HCT116 (cell line): ENCODE data around the gene PIKFYVE.

Source experiments
- EGR1 ChIP-seq: IDR thresholded peaks from 2 replicates; pipeline ENCODE4 v1.6.1; 2012; ENCODE audit warnings: low read depth
- ELF1 ChIP-seq: IDR thresholded peaks from 2 replicates; pipeline ENCODE4 v1.6.1; 2012; ENCODE audit warnings: low read depth, borderline replicate concordance
- EZH2 ChIP-seq: fragments of 200-600 bp; sonication (generic); IDR thresholded peaks from 2 replicates; pipeline ENCODE4 v1.6.1; 2017; ENCODE audit warnings: antibody characterized with exemption, mixed run types
- EZH2phosphoT487 ChIP-seq: fragments of 200-600 bp; IDR thresholded peaks from 2 replicates; pipeline ENCODE4 v1.6.1; 2018; ENCODE audit warnings: antibody characterized with exemption, borderline replicate concordance
- JUND ChIP-seq: IDR thresholded peaks from 2 replicates; pipeline ENCODE4 v1.6.1; 2012
- POLR2A ChIP-seq: IDR thresholded peaks from 2 replicates; pipeline ENCODE4 v1.7.0; 2011; ENCODE audit warnings: borderline replicate concordance; ENCODE audit not compliant: insufficient read depth, insufficient read length; ENCODE audit errors: extremely low read depth
- POLR2AphosphoS5 ChIP-seq: IDR thresholded peaks from 2 replicates; pipeline ENCODE4 v1.6.1; 2011; ENCODE audit warnings: mild to moderate bottlenecking, low read depth, low read length, moderate library complexity
- YY1 ChIP-seq: IDR thresholded peaks from 2 replicates; pipeline ENCODE4 v1.6.1; 2011; ENCODE audit warnings: low read length, low read depth, moderate library complexity, mild to moderate bottlenecking; ENCODE audit not compliant: insufficient replicate concordance; ENCODE audit errors: extremely low read depth
- ZNF274 ChIP-seq: fragments of 200-500 bp; sonication (Bioruptor generic); IDR thresholded peaks from 2 replicates; pipeline ENCODE4 v1.6.1; 2014; ENCODE audit warnings: mild to moderate bottlenecking, low read depth, low read length, inconsistent platforms
- TF ChIP-seq, protein P1 (sequence below), 3 experiments: fragments of 200-600 bp in 1 of 3; sonication (generic) in 1 of 3; IDR thresholded peaks in 2 of 3; conservative IDR thresholded peaks in 1 of 3; 2 replicates each; pipeline ENCODE4 v1.5.1; 2012 to 2017; ENCODE audit warnings: low read depth in 2 of 3, low read length in 2 of 3, antibody characterized with exemption in 1 of 3, borderline replicate concordance in 1 of 3, control low read depth in 1 of 3, mild to moderate bottlenecking in 1 of 3, mixed read lengths in 1 of 3, mixed run types in 1 of 3, moderate library complexity in 1 of 3; ENCODE audit not compliant: insufficient read depth in 1 of 3
- TF ChIP-seq, protein P2 (sequence below): IDR thresholded peaks from 2 replicates; pipeline ENCODE4 v1.6.1; 2012
- TF ChIP-seq, protein P3 (sequence below): IDR thresholded peaks from 2 replicates; pipeline ENCODE4 v1.6.1; 2011; ENCODE audit warnings: mild to moderate bottlenecking, low read length, moderate library complexity; ENCODE audit not compliant: insufficient replicate concordance; ENCODE audit errors: extremely low read depth
- TF ChIP-seq, protein P4 (sequence below): IDR thresholded peaks from 2 replicates; pipeline ENCODE4 v1.6.1; 2012; ENCODE audit warnings: low read depth

DNA sequence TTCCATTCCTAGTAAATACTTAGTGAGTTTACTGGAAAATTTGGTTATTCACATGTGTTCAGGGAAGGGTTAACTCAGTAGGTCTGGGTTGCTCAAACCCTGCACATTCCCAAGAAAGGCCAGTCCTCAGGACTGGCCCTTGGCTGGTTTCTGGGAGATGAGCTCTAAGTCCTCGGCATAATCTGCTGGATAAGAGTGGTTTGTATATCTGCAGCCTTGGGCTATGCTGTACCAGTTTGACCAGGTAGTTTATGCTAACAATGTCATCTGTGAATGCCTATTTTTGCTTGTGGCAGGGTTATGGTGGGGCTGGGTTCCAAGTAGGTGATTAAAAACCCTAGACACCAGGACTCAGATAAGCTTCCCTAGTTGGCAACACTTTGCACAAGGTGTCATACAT lies 133.1 kb downstream of the PIKFYVE start:
- TF ChIP-seq, protein P1, sequence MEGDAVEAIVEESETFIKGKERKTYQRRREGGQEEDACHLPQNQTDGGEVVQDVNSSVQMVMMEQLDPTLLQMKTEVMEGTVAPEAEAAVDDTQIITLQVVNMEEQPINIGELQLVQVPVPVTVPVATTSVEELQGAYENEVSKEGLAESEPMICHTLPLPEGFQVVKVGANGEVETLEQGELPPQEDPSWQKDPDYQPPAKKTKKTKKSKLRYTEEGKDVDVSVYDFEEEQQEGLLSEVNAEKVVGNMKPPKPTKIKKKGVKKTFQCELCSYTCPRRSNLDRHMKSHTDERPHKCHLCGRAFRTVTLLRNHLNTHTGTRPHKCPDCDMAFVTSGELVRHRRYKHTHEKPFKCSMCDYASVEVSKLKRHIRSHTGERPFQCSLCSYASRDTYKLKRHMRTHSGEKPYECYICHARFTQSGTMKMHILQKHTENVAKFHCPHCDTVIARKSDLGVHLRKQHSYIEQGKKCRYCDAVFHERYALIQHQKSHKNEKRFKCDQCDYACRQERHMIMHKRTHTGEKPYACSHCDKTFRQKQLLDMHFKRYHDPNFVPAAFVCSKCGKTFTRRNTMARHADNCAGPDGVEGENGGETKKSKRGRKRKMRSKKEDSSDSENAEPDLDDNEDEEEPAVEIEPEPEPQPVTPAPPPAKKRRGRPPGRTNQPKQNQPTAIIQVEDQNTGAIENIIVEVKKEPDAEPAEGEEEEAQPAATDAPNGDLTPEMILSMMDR (IDR thresholded peaks at IDR 0.05 in 2 of 3, conservative IDR thresholded peaks at IDR 0.05 in 1 of 3; ENCODE audit: borderline replicate concordance in 1 of 3, insufficient read depth in 1 of 3, low read depth in 2 of 3, low read length in 2 of 3) = no peak
- TF ChIP-seq, protein P2, sequence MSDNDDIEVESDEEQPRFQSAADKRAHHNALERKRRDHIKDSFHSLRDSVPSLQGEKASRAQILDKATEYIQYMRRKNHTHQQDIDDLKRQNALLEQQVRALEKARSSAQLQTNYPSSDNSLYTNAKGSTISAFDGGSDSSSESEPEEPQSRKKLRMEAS = no peak
- TF ChIP-seq EZH2 = no peak
- no peak for TF ChIP-seq POLR2AphosphoS5
- no peak for TF ChIP-seq POLR2A
- TF ChIP-seq, protein P3, sequence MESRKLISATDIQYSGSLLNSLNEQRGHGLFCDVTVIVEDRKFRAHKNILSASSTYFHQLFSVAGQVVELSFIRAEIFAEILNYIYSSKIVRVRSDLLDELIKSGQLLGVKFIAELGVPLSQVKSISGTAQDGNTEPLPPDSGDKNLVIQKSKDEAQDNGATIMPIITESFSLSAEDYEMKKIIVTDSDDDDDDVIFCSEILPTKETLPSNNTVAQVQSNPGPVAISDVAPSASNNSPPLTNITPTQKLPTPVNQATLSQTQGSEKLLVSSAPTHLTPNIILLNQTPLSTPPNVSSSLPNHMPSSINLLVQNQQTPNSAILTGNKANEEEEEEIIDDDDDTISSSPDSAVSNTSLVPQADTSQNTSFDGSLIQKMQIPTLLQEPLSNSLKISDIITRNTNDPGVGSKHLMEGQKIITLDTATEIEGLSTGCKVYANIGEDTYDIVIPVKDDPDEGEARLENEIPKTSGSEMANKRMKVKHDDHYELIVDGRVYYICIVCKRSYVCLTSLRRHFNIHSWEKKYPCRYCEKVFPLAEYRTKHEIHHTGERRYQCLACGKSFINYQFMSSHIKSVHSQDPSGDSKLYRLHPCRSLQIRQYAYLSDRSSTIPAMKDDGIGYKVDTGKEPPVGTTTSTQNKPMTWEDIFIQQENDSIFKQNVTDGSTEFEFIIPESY = no peak
- TF ChIP-seq EZH2phosphoT487 = no peak
- TF ChIP-seq ELF1 = no peak
- TF ChIP-seq EGR1 = no peak
- TF ChIP-seq YY1 = no peak
- TF ChIP-seq, protein P4, sequence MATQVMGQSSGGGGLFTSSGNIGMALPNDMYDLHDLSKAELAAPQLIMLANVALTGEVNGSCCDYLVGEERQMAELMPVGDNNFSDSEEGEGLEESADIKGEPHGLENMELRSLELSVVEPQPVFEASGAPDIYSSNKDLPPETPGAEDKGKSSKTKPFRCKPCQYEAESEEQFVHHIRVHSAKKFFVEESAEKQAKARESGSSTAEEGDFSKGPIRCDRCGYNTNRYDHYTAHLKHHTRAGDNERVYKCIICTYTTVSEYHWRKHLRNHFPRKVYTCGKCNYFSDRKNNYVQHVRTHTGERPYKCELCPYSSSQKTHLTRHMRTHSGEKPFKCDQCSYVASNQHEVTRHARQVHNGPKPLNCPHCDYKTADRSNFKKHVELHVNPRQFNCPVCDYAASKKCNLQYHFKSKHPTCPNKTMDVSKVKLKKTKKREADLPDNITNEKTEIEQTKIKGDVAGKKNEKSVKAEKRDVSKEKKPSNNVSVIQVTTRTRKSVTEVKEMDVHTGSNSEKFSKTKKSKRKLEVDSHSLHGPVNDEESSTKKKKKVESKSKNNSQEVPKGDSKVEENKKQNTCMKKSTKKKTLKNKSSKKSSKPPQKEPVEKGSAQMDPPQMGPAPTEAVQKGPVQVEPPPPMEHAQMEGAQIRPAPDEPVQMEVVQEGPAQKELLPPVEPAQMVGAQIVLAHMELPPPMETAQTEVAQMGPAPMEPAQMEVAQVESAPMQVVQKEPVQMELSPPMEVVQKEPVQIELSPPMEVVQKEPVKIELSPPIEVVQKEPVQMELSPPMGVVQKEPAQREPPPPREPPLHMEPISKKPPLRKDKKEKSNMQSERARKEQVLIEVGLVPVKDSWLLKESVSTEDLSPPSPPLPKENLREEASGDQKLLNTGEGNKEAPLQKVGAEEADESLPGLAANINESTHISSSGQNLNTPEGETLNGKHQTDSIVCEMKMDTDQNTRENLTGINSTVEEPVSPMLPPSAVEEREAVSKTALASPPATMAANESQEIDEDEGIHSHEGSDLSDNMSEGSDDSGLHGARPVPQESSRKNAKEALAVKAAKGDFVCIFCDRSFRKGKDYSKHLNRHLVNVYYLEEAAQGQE = no peak
- no peak for TF ChIP-seq JUND
- TF ChIP-seq ZNF274 = no peak
